22Rv1 (cell line): Measurements from ENCODE around the gene TTC8.

Experiments used
- CTCF ChIP-seq: fragments of 450-650 bp; IDR thresholded peaks from 2 replicates; pipeline ENCODE4 v1.5.1; 2017; ENCODE audit warnings: mild to moderate bottlenecking
- ZFX ChIP-seq: fragments of 450-650 bp; IDR thresholded peaks from 2 replicates; pipeline ENCODE4 v1.6.1; 2017; ENCODE audit warnings: antibody characterized with exemption, borderline replicate concordance

GRCh38 chr14:88870777-88871176 is 46.3 kb downstream of the TTC8 start:
- TF ChIP-seq CTCF (no peak), ZFX (no peak)
